Measurements from ENCODE around the gene FAAH. TPM values are rescaled to one million over a fixed set of nuclear protein-coding genes. Genes with fewer than 3 reads are reported as not detected.

The FAAH gene
- total and polyA plus RNA-seq, 4 donors = 13.9 to 34.8 (median 27.8) TPM

DNA sequence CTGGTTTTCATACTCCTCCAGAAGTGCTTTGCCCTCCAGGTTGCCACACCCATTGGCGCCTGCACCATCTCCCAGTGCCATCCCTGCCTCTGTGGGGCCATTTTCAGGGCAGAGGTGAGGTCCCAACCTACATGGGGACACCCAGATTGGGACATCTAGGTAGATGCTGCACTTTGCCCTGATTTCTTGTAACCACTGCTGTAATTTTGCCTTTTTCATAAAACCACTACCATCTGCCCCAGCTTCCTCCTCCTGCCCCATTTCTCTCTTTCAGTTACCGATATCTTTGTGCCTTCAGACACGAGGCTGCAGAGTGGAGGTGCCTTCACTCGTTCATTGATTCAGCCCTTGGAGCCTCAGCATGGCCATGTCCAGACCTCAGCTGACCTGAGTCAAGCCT, 21.4 kb downstream of the FAAH start:
- Histone ChIP-seq H3K4me3 (no peak overlapping the region), H3K4me1 (ENCODE audit: control insufficient read depth in 5 of 5, insufficient read depth in 5 of 5, low read length in 5 of 5) (peaks cover 0 to 1% (median 0%) of the 10 kb centered on the region in 5 donors), H3K9ac (ENCODE audit: insufficient read depth in 1 of 2, low read length in 2 of 2) (no peak overlapping the region), H3K27me3 (ENCODE audit: control insufficient read depth in 3 of 3, insufficient read depth in 3 of 3, low read length in 2 of 3) (no peaks in the 10 kb centered on the region), H3K27ac (ENCODE audit: low read depth in 1 of 2, low read length in 1 of 2) (no peak overlapping the region), H3K36me3 (ENCODE audit: control insufficient read depth in 4 of 4, insufficient read depth in 4 of 4, low read length in 4 of 4) (peaks cover 0 to 9% (median 0%) of the 10 kb centered on the region in 4 donors), H3K9me3 (ENCODE audit: control insufficient read depth in 4 of 4, insufficient read depth in 3 of 4, low read length in 3 of 4) (peaks cover 0 to 2% (median 0%) of the 10 kb centered on the region in 4 donors)
- no peak for ATAC-seq (ENCODE audit: insufficient read depth, low FRiP score)
- WGBS, 2 donors = 57 to 63% methylated on average over 4 of the region's 4 CpGs
- DNase-seq = no peak
- TF ChIP-seq, protein P1, sequence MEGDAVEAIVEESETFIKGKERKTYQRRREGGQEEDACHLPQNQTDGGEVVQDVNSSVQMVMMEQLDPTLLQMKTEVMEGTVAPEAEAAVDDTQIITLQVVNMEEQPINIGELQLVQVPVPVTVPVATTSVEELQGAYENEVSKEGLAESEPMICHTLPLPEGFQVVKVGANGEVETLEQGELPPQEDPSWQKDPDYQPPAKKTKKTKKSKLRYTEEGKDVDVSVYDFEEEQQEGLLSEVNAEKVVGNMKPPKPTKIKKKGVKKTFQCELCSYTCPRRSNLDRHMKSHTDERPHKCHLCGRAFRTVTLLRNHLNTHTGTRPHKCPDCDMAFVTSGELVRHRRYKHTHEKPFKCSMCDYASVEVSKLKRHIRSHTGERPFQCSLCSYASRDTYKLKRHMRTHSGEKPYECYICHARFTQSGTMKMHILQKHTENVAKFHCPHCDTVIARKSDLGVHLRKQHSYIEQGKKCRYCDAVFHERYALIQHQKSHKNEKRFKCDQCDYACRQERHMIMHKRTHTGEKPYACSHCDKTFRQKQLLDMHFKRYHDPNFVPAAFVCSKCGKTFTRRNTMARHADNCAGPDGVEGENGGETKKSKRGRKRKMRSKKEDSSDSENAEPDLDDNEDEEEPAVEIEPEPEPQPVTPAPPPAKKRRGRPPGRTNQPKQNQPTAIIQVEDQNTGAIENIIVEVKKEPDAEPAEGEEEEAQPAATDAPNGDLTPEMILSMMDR (IDR thresholded peaks at IDR 0.05; ENCODE audit: control extremely low read depth, extremely low read depth) = no peak

DNA sequence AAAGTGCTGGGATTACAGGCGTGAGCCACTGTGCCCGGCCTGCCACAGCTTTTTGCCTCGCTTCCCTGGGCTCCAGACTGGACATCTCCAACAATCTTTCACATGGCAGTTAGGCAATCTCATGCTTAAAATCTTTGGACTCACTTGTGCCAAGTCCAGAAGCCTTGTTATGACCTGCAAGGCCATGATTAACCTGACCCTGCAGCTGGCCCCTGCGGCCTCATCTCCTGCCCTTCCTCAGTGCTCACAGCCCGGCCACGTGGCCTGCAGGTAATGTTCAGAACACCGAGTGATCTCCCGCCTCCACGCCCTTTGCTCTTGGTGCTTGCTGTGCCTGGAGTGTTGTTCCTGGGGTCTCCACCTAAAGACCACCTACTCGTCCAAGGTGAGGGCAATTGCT, 24.9 kb downstream of the FAAH start:
- Histone ChIP-seq H3K9me3 (ENCODE audit: control insufficient read depth in 4 of 4, insufficient read depth in 3 of 4, low read length in 3 of 4) (no peaks in the 10 kb centered on the region), H3K27ac (ENCODE audit: low read depth in 1 of 2, low read length in 1 of 2) (no peak overlapping the region), H3K4me3 (no peak overlapping the region), H3K9ac (ENCODE audit: insufficient read depth in 1 of 2, low read length in 2 of 2) (no peak overlapping the region), H3K4me1 (ENCODE audit: control insufficient read depth in 5 of 5, insufficient read depth in 5 of 5, low read length in 5 of 5) (peaks cover 0 to 1% (median 0%) of the 10 kb centered on the region in 5 donors), H3K36me3 (ENCODE audit: control insufficient read depth in 4 of 4, insufficient read depth in 4 of 4, low read length in 4 of 4) (no peaks in the 10 kb centered on the region), H3K27me3 (ENCODE audit: control insufficient read depth in 3 of 3, insufficient read depth in 3 of 3, low read length in 2 of 3) (peaks cover 0 to 5% (median 3%) of the 10 kb centered on the region in 3 donors)
- TF ChIP-seq, protein P1 (IDR thresholded peaks at IDR 0.05; ENCODE audit: control extremely low read depth, extremely low read depth) = no peak
- ATAC-seq (ENCODE audit: insufficient read depth, low FRiP score) (no peak), DNase-seq (no peak)
- 89 to 90% methylated on average over 10 of the region's 10 CpGs for WGBS, 2 donors

DNA sequence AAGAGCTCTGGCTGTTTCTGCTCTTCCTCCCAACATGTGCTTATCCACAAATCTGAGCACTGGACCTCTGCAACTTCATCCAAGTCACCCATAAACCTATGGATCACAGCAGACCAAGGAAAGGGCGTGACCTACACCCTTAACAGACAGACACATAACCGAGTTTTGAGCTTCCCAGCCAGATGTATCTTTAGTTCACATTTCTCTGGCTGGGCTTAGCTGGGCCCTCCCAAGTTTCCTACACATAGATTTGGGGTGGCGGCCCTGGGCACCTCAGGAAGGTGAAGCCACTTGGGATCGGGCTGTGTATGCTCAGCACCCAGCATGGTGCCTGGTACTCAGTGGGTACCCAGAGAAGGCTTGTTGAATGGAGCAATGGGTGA, 26.4 kb downstream of the FAAH start:
- DNase-seq (no peak), ATAC-seq (ENCODE audit: insufficient read depth, low FRiP score) (no peak)
- Histone ChIP-seq H3K9me3 (ENCODE audit: control insufficient read depth in 4 of 4, insufficient read depth in 3 of 4, low read length in 3 of 4) (no peaks in the 10 kb centered on the region), H3K4me1 (ENCODE audit: control insufficient read depth in 5 of 5, insufficient read depth in 5 of 5, low read length in 5 of 5) (peaks cover 0 to 1% (median 0%) of the 10 kb centered on the region in 5 donors), H3K36me3 (ENCODE audit: control insufficient read depth in 4 of 4, insufficient read depth in 4 of 4, low read length in 4 of 4) (no peaks in the 10 kb centered on the region), H3K27me3 (ENCODE audit: control insufficient read depth in 3 of 3, insufficient read depth in 3 of 3, low read length in 2 of 3) (peaks cover 0 to 5% (median 3%) of the 10 kb centered on the region in 3 donors), H3K27ac (ENCODE audit: low read depth in 1 of 2, low read length in 1 of 2) (no peak overlapping the region), H3K9ac (ENCODE audit: insufficient read depth in 1 of 2, low read length in 2 of 2) (no peak overlapping the region), H3K4me3 (no peak overlapping the region)
- TF ChIP-seq, protein P1 (IDR thresholded peaks at IDR 0.05; ENCODE audit: control extremely low read depth, extremely low read depth) = no peak
- 84 to 94% methylated on average over 4 of the region's 4 CpGs for WGBS, 2 donors

DNA sequence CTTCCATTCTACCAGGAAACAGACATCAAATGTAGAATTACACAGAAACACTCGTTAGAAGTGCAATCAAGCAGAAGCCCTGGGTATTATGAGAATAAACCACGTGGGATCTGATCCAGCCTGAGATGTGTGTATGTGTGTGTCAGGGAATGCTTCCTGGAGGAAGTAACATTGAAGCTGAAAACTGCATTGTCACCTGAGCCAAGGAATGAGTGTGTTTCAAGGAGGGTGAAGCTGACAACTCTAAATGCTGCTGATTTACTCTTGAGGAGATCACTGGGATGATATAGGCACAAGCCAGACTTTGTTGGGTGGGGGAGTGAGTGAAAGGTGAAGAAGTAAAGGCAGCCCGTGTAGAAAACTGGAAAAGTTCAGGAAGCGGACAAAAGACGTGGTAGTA, 27.6 kb downstream of the FAAH start:
- no peaks in the 10 kb centered on the region for H3K9me3 ChIP-seq (ENCODE audit: control insufficient read depth in 4 of 4, insufficient read depth in 3 of 4, low read length in 3 of 4)
- TF ChIP-seq, protein P1 (IDR thresholded peaks at IDR 0.05; ENCODE audit: control extremely low read depth, extremely low read depth) = no peak
- H3K27me3 ChIP-seq (ENCODE audit: control insufficient read depth in 3 of 3, insufficient read depth in 3 of 3, low read length in 2 of 3) = peaks cover 0 to 5% (median 3%) of the 10 kb centered on the region in 3 donors
- ATAC-seq (ENCODE audit: insufficient read depth, low FRiP score) (no peak), DNase-seq (no peak)
- H3K36me3 ChIP-seq (ENCODE audit: control insufficient read depth in 4 of 4, insufficient read depth in 4 of 4, low read length in 4 of 4) = no peaks in the 10 kb centered on the region
- H3K4me3 ChIP-seq = no peak overlapping the region
- H3K9ac ChIP-seq (ENCODE audit: insufficient read depth in 1 of 2, low read length in 2 of 2) = no peak overlapping the region
- no peaks in the 10 kb centered on the region for H3K4me1 ChIP-seq (ENCODE audit: control insufficient read depth in 5 of 5, insufficient read depth in 5 of 5, low read length in 5 of 5)
- no peak overlapping the region for H3K27ac ChIP-seq (ENCODE audit: low read depth in 1 of 2, low read length in 1 of 2)
- WGBS, 2 donors = 55 to 59% methylated on average over 5 of the region's 5 CpGs

Measured in lung (tissue), 12 donors.